ENCODE data around the gene SORCS3. TPM values are rescaled to one million over a fixed set of nuclear protein-coding genes. Genes with fewer than 3 reads are reported as not detected.

SORCS3 gene
- total RNA-seq, 1 experiment from 2014 or later = 0.18 TPM

- Histone ChIP-seq H3K36me3 (ENCODE audit: control insufficient read depth, insufficient read depth, low read length) (no peaks in the 10 kb centered on the region), H3K4me3 (ENCODE audit: low read depth, low read length) (no peak overlapping the region), H3K9me3 (no peaks in the 10 kb centered on the region), H3K27me3 (replicated peaks; ENCODE audit: control insufficient read depth, insufficient read depth, low read length) (no peaks in the 10 kb centered on the region), H3K4me1 (no peaks in the 10 kb centered on the region)
- H3K27ac Mint-ChIP-seq (ENCODE audit: unreplicated experiment) = no peak overlapping the region
- TF ChIP-seq CTCF (IDR thresholded peaks at IDR 0.05; ENCODE audit: insufficient read depth in 1 of 2, low read depth in 1 of 2, low read length in 1 of 2, severe bottlenecking in 1 of 2, unreplicated experiment in 1 of 2) = no peak
- no peaks in the 10 kb centered on the region for H3K36me3 Mint-ChIP-seq (ENCODE audit: insufficient read depth, unreplicated experiment)
- peaks cover 12% of the 10 kb centered on the region for H3K27me3 Mint-ChIP-seq (ENCODE audit: insufficient read depth, unreplicated experiment)
- no TSS peak for BruUV-seq (replicated peaks)
- no peak overlapping the region for H3K4me3 Mint-ChIP-seq (ENCODE audit: unreplicated experiment)
- ChIA-PET CTCF (no interaction called here), POLR2A (no interaction called here)
- H3K9me3 Mint-ChIP-seq (ENCODE audit: unreplicated experiment) = no peaks in the 10 kb centered on the region
- no peaks in the 10 kb centered on the region for H3K4me1 Mint-ChIP-seq (ENCODE audit: low read depth, unreplicated experiment)
- intact Hi-C loops (cut with micrococcal nuclease; ENCODE audit: unreplicated experiment) = no loop called here
- DNase-seq = no peak
Observed at GRCh38 chr10:104683567-104683966, 42.5 kb downstream of the SORCS3 start.

- Mint-ChIP-seq H3K9me3 (ENCODE audit: unreplicated experiment) (no peaks in the 10 kb centered on the region), H3K36me3 (ENCODE audit: insufficient read depth, unreplicated experiment) (no peaks in the 10 kb centered on the region), H3K4me3 (ENCODE audit: unreplicated experiment) (no peak overlapping the region), H3K27ac (ENCODE audit: unreplicated experiment) (no peak overlapping the region), H3K27me3 (ENCODE audit: insufficient read depth, unreplicated experiment) (peaks cover 8% of the 10 kb centered on the region), H3K4me1 (ENCODE audit: low read depth, unreplicated experiment) (no peaks in the 10 kb centered on the region)
- intact Hi-C loops (cut with micrococcal nuclease; ENCODE audit: unreplicated experiment) = no loop called here
- CTCF ChIA-PET = no interaction called here
- Histone ChIP-seq H3K4me1 (no peaks in the 10 kb centered on the region), H3K27me3 (replicated peaks; ENCODE audit: control insufficient read depth, insufficient read depth, low read length) (no peaks in the 10 kb centered on the region), H3K4me3 (ENCODE audit: low read depth, low read length) (no peak overlapping the region), H3K9me3 (no peaks in the 10 kb centered on the region), H3K36me3 (ENCODE audit: control insufficient read depth, insufficient read depth, low read length) (no peaks in the 10 kb centered on the region)
- no peak for TF ChIP-seq CTCF (IDR thresholded peaks at IDR 0.05; ENCODE audit: insufficient read depth in 1 of 2, low read depth in 1 of 2, low read length in 1 of 2, severe bottlenecking in 1 of 2, unreplicated experiment in 1 of 2)
- DNase-seq = no peak
- BruUV-seq (replicated peaks) = no TSS peak
- POLR2A ChIA-PET = no interaction called here
Observed at GRCh38 chr10:104686829-104687228, 45.7 kb downstream of the SORCS3 start.

DNA sequence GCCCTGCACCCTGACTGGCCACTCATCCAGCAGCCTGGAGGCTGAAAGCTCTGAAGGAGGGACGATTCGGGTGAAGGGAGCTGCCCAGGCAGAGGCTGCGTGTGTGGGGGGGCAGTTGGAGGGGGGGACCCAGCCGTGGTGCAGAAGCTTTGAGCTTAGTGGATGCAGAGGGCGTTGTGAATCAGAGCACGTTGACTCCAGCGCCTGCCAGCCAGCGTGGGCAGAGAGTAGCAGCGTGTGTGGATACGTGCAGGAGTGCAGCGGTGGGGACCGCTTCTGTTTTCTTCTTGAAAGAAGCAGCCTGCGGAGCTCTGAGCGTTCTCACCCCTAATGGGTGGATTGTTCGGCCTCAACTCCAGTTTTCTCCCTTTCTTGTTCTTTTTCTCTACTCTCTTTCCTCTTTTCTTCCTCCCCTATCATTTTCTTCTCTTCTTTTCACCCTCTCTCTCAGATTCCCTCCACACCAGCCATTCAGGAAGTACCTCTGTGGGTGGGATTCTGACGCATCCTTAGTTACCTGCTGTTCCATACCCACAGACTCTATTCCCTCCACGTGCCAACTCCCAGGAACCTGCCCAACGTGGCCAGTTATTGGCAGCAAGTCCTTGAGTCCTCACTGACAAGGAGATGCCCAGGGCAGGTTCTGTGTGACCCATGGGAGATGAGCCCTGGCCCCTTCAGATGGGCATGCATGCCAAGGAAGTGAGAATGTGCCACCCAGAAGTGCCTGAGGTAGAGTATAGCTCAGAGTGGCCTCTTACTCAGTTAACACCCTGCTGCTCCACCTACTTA, 47.4 kb downstream of the SORCS3 start:
- Mint-ChIP-seq H3K27ac (ENCODE audit: unreplicated experiment) (no peak overlapping the region), H3K36me3 (ENCODE audit: insufficient read depth, unreplicated experiment) (no peaks in the 10 kb centered on the region), H3K9me3 (ENCODE audit: unreplicated experiment) (no peaks in the 10 kb centered on the region), H3K4me1 (ENCODE audit: low read depth, unreplicated experiment) (no peaks in the 10 kb centered on the region), H3K27me3 (ENCODE audit: insufficient read depth, unreplicated experiment) (peaks cover 8% of the 10 kb centered on the region), H3K4me3 (ENCODE audit: unreplicated experiment) (no peak overlapping the region)
- H3K36me3 ChIP-seq (ENCODE audit: control insufficient read depth, insufficient read depth, low read length) = no peaks in the 10 kb centered on the region
- H3K4me1 ChIP-seq = no peaks in the 10 kb centered on the region
- no peak for DNase-seq
- BruUV-seq (replicated peaks) = no TSS peak
- intact Hi-C loops (cut with micrococcal nuclease; ENCODE audit: unreplicated experiment) = no loop called here
- no peaks in the 10 kb centered on the region for H3K9me3 ChIP-seq
- POLR2A ChIA-PET = no interaction called here
- no peak for TF ChIP-seq CTCF (IDR thresholded peaks at IDR 0.05; ENCODE audit: insufficient read depth in 1 of 2, low read depth in 1 of 2, low read length in 1 of 2, severe bottlenecking in 1 of 2, unreplicated experiment in 1 of 2)
- H3K27me3 ChIP-seq (replicated peaks; ENCODE audit: control insufficient read depth, insufficient read depth, low read length) = no peaks in the 10 kb centered on the region
- CTCF ChIA-PET = no interaction called here
- H3K4me3 ChIP-seq (ENCODE audit: low read depth, low read length) = no peak overlapping the region

Data from Caco-2 (cell line).